GM21515 (cell line): ENCODE data around the gene PHLDA3.
"Not testable (repeated sequence)": the region's sequence is repeated elsewhere in the genome, so short reads cannot be mapped to it uniquely, and the experiment has no call there.

Experiments used
- ATAC-seq: cut with Tn5 transposase; IDR thresholded peaks from one replicate; pipeline ENCODE4 v1.9.1; 2021; ENCODE audit not compliant: unreplicated experiment

Gene PHLDA3

GRCh38 chr1:201504179-201504631 lies 35.2 kb upstream of the PHLDA3 start:
- no peak for ATAC-seq

DNA sequence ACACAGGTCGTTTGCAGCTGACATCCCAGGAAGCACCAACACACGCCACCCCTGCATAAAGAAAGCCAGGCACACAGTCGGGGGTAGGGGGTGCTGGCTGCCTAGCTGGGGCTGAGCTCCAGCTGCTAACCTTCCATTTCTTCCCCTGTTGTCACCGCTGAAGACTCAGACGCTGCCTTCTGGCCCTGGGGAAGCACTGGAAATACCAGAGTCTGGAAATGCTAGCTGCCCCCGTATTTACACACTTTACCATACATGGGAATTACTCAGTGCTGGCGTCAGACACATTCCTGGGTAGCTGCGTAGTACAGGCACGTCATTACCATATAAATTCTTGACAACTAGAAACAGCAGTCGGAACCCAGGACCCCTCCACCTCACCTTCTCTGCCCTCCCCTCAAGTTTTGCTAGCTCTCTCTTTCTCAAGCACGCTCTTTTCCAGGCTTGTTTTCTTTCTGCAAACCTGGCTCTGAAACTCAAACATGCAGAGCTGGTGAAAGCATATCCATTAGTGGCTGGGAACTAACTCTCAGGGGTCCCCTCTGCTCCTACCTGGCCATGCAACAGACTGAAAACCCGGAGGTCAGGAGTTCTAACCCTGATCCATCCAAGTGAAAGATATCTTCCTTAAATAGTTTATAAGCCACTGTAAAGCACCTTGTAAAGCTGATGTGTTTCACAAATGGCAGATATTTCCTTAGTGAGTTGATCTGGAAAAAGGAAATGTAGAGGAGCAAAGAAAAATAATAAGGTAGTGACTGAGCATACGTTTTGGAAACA lies 34.6 kb upstream of the PHLDA3 start:
- ATAC-seq: no peak

- ATAC-seq: no peak
Measured at GRCh38 chr1:201502511-201502857, 33.5 kb upstream of the PHLDA3 start.

GRCh38 chr1:201501812-201502510 lies 33.0 kb upstream of the PHLDA3 start:
- ATAC-seq: no peak

DNA sequence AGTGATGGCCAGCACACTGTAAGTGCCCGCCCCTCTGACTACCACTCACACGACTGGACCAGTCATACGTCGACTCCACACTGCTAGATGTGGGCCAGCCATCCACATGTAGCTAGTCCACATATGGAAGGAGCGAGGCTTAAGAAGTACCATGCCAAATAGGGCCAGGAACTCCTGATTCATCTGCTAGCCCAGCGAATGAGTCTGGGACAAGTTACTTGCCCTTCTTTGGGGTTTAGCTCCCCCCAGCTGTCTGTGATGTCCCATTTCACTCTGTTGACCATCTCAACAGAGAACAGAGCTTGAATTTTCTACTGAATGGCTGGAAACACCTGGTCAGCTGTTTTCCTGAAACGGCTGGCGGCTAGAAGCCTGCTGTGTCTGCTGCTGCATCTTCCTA lies 32.2 kb upstream of the PHLDA3 start:
- ATAC-seq: no peak

DNA sequence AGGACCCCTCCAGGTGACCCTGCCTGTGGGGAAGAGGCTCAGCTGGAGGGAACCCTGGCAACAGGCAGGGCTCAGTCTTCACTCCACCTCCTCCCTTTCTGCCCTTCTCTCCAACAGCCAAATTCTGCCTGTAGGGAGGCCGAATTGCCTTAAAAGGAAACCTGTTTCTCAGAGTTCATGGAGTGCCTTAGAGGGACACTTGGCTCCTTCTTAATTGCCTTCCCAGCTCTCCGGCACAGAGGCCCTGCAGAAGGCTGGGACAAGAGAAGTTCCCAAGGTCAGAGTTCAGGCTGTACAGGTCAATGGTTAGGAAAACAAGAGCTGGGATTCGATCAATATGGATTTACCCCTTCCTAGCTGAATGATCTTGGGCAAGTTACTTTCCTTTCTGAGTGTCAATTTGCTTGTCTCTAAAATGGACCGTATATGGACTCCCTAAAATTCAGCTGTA lies 31.7 kb upstream of the PHLDA3 start:
- ATAC-seq: no peak

- ATAC-seq: no peak
Measured at GRCh38 chr1:201499795-201500669, 31.0 kb upstream of the PHLDA3 start.

DNA sequence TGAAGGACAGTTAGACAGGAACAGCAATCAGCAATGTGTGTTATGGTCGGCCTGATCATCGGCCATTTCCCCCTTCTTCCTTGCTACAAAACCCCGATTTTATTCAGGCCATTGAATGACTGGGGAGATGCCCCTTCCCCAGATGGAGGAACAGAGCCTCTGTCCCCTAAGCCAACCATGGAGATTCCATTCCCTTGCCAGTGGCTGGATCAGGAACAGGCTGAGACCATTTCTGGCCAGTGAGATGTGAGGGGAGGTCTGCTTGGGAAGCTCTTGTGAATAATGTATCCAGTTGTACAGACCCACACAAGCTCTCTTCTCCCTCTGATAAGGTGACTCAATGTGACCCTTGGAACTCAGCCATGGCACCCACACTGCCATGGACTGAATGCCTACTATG lies 30.2 kb upstream of the PHLDA3 start:
- ATAC-seq: no peak

DNA sequence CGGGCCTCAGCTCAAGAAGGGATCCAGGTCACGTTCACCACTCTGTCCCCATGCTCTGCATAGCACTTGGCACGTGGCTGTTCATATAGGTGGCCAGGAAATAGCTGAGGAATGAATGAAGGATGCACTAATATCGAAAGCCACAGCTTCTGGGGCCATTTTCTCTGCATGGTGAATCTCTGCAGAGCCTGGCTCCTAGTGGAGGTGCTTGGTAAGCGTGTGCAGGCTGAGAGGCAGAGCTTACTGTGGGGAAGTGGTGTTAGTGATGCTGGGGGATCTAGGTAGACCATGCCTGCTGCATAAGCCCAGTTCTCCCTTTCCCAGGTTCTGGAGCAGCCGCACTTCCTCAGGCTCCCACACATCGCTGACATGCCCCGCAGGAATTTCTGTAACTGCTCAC lies 29.6 kb upstream of the PHLDA3 start:
- no peak for ATAC-seq

DNA sequence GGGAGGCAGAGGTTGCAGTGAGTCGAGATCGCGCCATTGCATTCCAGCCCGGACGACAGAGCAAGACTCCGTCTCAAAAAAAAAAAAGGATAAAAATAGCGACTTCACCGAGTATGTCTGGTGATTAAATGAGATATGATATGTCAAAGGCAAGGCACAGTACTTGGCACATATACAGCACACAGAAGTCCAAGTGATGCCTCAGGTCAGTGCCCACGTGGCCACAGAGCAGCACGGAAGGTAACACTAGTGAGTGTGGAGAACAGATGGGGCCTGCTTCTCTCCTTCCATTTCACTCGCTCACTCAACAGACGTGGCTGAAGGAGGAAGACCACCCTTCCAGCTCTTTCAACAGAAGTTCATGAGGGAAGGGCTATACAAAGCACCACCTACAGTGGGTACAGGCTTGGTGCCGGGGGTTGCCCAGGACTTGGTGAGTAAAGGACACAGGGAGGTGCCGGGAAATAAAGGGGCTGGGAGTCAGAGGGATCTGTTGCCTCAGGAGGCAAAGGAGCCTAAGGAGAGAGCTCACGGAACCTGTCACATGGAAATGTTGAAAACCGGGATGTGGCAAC lies 29.0 kb upstream of the PHLDA3 start:
- ATAC-seq: no peak

GRCh38 chr1:201496296-201496690 lies 27.3 kb upstream of the PHLDA3 start:
- no peak for ATAC-seq

- no peak for ATAC-seq
Measured at GRCh38 chr1:201495551-201496295, 26.7 kb upstream of the PHLDA3 start.

DNA sequence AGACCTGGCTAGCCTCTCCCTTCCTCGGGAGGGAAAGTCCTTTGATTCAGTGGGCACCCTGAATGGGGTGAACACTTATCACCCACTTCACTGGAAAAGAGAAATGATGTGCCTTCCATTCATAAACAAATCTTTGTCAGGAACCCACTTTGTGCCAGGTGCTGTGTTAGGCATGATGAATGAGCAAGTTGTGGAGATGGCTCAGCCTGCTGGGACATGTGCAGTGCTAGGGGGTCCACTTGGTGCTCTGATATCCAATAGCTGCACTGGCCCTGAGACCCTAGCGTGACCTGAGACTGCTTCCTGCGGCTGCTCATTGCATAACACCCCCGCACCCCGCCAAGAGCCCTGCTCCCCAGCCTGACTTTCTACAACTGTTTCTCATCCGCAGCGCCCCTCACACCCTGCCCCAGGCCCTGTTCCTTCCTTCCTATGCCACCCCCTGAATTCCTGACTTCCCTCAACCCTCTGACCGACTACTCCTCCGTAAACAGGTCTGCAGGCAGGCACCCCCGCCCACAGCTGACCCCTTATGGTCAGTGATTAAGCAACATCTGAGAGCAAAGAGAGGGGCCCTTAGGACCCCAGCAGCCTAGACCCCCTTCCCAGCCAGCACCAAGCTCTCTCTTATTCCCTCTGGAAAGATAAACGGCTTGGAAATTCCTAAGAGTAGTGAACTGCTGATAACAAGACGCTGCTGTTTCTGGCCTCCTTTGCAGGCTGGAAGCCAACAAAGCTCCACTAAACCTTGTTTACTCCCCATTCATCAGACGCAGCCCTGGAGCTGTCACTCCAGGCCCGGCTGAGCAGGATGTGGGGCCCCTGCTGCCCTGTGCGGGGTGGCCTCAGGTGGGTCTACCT lies 25.0 kb upstream of the PHLDA3 start:
- ATAC-seq: no peak

DNA sequence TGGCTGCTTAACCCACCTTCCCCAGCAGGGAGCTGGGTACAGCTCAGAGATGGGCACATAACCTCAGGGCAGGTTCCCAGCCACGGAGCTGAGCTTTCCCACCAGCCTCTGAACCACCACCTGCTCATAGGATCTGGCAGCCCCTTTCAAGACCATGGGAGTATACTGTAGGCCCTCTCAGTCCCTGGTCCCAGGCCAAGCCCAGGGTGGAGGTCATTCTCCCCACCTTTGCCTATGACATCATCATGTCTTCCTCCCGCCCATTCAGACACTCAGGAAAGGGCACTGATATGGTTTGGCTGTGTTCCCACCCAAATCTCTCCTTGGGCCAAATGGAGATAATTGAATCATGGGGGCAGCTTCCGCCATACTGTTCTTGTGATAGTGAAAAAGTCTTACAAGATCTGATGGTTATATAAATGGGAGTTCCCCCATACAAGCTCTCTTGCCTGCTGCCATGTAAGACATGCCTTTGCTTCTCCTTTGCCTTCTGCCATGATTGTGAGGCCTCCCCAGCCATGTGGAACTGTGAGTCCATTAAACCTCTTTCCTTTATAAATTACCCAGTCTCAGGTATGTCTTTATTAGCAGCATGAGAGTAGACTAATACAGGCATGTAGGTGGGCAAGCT lies 24.2 kb upstream of the PHLDA3 start:
- not testable (repeated sequence) for ATAC-seq

DNA sequence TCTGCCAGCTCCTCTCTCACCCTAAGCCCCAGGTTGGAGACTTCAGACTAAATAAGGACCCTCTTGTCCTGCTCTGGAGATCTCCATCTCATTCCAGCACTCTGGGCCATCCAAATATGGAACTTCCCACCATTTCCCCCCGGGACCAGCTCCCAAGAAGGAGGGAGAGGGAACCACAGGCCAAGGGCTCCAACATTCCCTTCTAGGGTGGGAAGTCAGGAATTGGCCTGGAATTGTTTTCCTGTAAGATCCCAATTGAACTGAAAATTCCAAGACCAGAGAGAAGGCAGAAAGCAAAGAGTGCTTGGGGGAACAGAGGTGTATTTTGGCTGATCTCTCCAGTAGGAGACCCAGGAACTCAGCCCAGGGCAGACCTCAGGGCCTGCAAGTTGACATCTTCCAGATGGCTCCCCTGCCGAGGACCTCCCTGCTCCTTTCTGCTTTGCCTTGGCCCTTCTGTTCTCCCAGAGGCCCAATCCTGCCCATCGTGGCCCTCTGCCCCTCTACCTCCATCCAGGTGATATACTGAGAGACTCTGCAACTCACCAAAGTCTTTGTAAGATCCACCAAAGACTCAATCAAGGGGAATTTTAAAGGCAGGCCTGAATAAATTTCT lies 23.0 kb upstream of the PHLDA3 start:
- no peak for ATAC-seq

DNA sequence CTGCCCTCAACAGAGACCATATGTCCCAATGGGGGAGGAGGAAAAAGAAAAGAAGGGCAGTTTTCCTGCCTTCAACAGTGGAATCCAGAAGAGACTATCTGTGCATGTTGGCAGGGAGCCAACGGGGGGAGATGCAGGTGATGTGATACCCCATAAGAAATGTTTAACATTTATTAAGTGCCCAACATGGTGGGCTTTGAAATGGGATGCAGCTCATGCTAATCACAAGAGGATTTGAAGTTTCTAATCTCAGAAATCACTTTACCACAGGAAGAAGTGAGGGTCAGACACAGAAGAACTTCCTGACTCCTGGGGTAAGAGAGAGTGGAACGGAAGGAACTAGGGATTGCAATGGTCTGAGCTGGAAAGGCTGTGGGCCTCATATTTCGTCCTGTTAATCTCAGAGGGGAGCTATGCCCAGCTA lies 21.7 kb upstream of the PHLDA3 start:
- no peak for ATAC-seq

GRCh38 chr1:201489643-201490261 lies 20.8 kb upstream of the PHLDA3 start:
- no peak for ATAC-seq
